GM12874 (cell line): Measurements from ENCODE around the gene GZF1.

Experiments
- TF ChIP-seq, protein P1 (sequence below): IDR thresholded peaks from 2 replicates; pipeline ENCODE4 v1.5.1; 2011; ENCODE audit warnings: low read depth, mild to moderate bottlenecking, control low read depth, low read length, moderate library complexity; ENCODE audit not compliant: insufficient read depth

Gene GZF1

DNA sequence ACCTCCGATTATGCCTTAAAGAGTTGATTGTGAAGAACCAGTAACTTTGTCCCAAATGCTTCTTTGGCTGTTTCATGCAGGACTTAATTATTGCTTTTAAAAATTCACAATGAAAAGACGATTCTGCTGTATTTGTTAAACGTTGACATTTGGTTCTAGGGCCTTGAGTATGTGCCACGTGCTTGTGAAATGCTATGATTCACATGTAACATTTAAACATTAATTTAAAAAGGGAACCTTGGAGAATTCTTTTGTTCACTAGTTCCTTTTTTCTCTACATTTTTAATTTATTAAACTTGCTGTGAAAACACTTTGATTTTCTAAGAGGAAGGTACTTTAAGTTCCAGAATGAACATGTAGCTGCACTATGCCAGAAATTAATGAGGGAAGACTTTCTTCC is 9.5 kb downstream of the GZF1 start:
- TF ChIP-seq, protein P1, sequence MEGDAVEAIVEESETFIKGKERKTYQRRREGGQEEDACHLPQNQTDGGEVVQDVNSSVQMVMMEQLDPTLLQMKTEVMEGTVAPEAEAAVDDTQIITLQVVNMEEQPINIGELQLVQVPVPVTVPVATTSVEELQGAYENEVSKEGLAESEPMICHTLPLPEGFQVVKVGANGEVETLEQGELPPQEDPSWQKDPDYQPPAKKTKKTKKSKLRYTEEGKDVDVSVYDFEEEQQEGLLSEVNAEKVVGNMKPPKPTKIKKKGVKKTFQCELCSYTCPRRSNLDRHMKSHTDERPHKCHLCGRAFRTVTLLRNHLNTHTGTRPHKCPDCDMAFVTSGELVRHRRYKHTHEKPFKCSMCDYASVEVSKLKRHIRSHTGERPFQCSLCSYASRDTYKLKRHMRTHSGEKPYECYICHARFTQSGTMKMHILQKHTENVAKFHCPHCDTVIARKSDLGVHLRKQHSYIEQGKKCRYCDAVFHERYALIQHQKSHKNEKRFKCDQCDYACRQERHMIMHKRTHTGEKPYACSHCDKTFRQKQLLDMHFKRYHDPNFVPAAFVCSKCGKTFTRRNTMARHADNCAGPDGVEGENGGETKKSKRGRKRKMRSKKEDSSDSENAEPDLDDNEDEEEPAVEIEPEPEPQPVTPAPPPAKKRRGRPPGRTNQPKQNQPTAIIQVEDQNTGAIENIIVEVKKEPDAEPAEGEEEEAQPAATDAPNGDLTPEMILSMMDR = no peak

DNA sequence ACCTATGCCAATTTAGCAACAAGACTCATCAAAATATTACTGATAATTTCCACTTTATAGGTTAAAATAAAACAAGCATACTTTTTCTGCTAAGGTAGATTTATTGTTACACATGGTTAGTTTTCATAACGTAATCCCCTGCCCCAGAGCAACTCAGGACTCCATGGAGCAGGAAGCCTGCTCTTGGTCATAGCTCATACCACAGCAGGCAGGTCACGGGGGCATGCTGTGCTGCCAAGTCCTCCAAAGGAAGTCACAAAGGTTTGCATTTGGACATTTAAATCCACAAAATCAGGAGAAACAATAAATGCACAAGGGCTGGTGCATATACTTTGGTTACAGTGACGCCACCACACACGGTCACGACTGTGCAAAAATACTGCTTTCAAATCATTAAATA is 12.5 kb downstream of the GZF1 start:
- TF ChIP-seq, protein P1 = no peak

DNA sequence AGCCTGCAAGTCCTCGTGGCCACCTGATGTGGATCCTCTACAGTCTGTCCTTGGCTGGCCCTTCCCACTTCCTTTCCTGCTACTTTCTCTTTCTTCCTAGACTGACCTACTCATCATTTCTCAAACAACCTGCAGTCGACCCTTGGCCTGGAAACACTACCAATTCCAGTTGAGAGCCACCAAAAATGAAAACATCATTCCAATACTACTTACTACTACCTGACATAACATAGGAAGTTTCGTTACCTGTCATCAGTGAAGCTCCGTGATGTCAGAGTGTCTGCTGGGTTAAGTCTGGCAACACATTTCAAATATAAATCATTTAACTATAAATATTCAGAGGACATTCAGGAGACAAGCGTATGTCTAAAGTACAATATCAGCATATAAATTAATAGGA is 13.8 kb downstream of the GZF1 start:
- TF ChIP-seq, protein P1 = no peak

DNA sequence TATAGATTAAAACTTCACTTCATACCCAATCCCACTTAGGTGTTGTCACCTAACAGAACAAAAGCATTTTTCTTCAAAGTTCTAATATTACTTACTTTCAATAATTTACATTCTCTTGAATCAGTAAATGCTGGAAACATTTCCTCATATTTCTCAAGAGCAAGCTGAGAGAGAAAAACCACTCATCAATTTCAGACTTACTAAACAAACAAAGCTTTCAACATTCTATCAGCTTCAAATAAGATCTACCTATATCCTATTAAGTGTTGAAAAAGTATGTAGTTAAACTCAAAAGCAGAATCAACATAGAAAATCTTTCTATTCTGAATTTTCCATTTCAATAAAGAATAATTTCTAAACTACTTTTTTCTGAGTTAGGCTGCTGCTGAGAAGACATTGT is 17.8 kb downstream of the GZF1 start:
- TF ChIP-seq, protein P1 = no peak

DNA sequence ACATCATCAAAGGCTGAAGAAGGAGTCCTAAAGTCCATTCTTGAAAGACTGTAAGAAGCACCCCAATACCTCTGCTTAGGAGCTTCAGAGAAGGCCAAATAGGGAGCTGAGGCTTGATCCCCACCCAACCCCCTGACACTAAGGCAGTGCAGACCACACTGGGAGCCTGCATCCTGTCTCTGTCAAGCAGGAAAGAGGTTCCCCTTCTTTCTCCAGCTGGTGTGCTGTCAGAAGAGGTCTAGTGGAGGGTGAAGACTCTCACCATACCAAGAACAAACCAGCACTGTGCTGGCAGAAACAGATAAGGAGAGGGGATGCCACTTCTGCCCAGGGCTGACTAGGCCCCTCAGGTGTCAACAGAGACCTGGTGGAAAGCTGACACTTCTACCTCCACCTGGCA is 19.9 kb downstream of the GZF1 start:
- TF ChIP-seq, protein P1 = no peak

DNA sequence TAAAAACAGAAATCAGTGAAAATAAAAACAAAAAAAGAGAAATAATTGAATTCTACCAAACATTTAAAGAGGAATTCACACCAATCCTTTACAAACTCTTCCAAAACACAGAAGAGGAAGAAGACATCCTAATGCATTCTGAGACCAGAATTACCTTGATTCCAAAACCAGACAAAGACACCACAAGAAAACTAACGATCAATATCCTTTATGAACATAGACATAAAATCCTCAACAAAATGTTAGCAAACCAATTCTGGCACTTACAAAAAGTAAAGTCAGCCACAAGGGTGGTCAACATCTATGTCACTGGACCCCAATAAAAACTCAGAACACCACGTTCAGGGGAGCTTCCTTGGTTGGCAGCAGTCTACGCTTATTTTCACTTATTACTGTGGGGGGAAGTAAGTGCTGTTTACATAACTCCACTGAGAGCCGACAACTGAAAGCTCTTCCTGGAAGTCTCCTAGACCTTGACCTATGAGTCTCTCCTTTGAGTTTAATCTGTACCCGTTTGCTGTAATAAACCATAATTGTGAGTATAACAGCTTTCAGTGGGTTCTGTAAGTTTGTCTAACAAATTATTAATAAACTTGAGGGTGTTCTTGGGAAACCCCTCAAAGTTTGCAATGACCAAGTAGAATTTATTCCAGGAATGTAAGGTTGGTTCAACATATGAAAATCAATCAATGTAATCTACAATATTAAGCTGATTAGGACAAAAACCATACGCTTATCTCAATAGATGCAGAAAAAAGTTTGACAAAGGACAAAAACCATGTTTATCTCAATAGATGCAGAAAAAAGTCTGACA is 24.5 kb downstream of the GZF1 start:
- TF ChIP-seq, protein P1 = no peak

DNA sequence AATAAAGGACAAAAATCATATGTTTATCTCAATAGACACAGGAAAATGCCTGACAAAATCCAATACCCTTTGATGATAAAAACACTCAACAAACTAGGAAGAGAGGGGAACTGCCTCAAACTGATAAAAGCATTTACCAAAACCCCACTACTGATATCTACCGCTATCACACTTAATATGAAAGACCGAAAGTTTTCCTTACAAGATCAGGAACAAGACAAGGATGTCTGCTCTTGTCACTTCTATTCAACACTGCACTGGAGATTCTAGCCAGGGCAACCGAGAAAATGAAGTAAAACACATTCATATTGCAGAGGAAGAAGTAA is 25.1 kb downstream of the GZF1 start:
- TF ChIP-seq, protein P1 = no peak
